LNCaP clone FGC (cell line): ENCODE results near the gene LCE1F.

Source experiments
- DNase-seq: peaks from one replicate; pipeline ENCODE4 v3.0.0-alpha.2; 2011; ENCODE audit warnings: low read depth
- H3K4me3 ChIP-seq: 2 replicates; pipeline ENCODE4 v1.5.1; 2011; ENCODE audit warnings: mild to moderate bottlenecking, low read depth, low read length, control low read depth
- CTCF ChIP-seq: IDR thresholded peaks from 2 replicates; pipeline ENCODE4 v1.5.1; 2012; ENCODE audit warnings: mild to moderate bottlenecking; ENCODE audit not compliant: control insufficient read depth, insufficient read depth; ENCODE audit errors: extremely low read depth

LCE1F gene

GRCh38 chr1:152823294-152823693 lies 48.4 kb downstream of the LCE1F start:
- DNase-seq, result no peak

GRCh38 chr1:152824964-152825363 lies 50.0 kb downstream of the LCE1F start:
- H3K4me3 ChIP-seq, result no peak overlapping the region
- no peak for DNase-seq
- TF ChIP-seq CTCF, result no peak

More at GRCh38 chr1:152823294-152823693, 48.4 kb downstream of the LCE1F start:
- no peak overlapping the region for H3K4me3 ChIP-seq
- no peak for TF ChIP-seq CTCF
